Gastroesophageal sphincter (tissue), 4 donors: ENCODE measurements around the gene TLK2. TPM values are rescaled to one million over a fixed set of nuclear protein-coding genes. Genes with fewer than 3 reads are reported as not detected.

Experiments used
- ATAC-seq: fragments of 150-250 bp; one replicate; pipeline ENCODE4 v1.9.1; 2016; ENCODE audit warnings: mild to moderate bottlenecking, moderate library complexity
- H3K27ac ChIP-seq, 4 donors: fragments of 200-600 bp; sonication (generic) in 3 of 4; 1 replicate in 3 of 4; 2 replicates in 1 of 4; pipeline ENCODE4 v1.5.1; 2016 to 2019
- H3K27me3 ChIP-seq: fragments of 200-600 bp; sonication (generic); one replicate; pipeline ENCODE4 v1.5.1; 2019
- H3K36me3 ChIP-seq, 2 donors: fragments of 200-600 bp; sonication (generic); one replicate each; pipeline ENCODE4 v1.5.1; 2019; ENCODE audit warnings: control low read depth in 1 of 2
- H3K4me1 ChIP-seq, 3 donors: fragments of 200-600 bp; sonication (generic); 1 replicate in 2 of 3; 2 replicates in 1 of 3; pipeline ENCODE4 v1.5.1; 2016 to 2019; ENCODE audit warnings: control low read depth in 2 of 3
- H3K4me3 ChIP-seq, 2 donors: fragments of 200-600 bp; sonication (generic); one replicate each; pipeline ENCODE4 v1.5.1; 2019; ENCODE audit warnings: mild to moderate bottlenecking in 1 of 2, moderate library complexity in 1 of 2
- H3K9me3 ChIP-seq, 3 donors: fragments of 200-600 bp; sonication (generic); one replicate each; pipeline ENCODE4 v1.5.1; 2017 to 2019; ENCODE audit warnings: control low read depth in 2 of 3
- CTCF ChIP-seq, 4 experiments: fragments of 200-600 bp in 2 of 4; fragments of 450-650 bp in 2 of 4; sonication (generic) in 1 of 4; IDR thresholded peaks; one replicate each; pipeline ENCODE4 v1.5.1; 2017 to 2019; ENCODE audit warnings: antibody characterized with exemption in 4 of 4, mild to moderate bottlenecking in 2 of 4, moderate library complexity in 2 of 4
- EP300 ChIP-seq: sonication (generic); formaldehyde crosslinking; IDR thresholded peaks from one replicate; pipeline ENCODE4 v1.6.1; 2017; ENCODE audit warnings: antibody characterized with exemption, mild to moderate bottlenecking
- POLR2A ChIP-seq, 2 donors: fragments of 450-650 bp; IDR thresholded peaks; one replicate each; pipeline ENCODE4 v1.6.1; 2017; ENCODE audit warnings: antibody characterized with exemption in 2 of 2, mild to moderate bottlenecking in 2 of 2, moderate library complexity in 1 of 2
- POLR2AphosphoS5 ChIP-seq: sonication (generic); formaldehyde crosslinking; IDR thresholded peaks from one replicate; pipeline ENCODE4 v1.6.1; 2017; ENCODE audit warnings: antibody characterized with exemption
- WGBS, 2 donors: methylation state at CpG; one replicate each; pipeline ENCODE4 v1.1.5; 2018; ENCODE audit warnings: low coverage in 1 of 2; 5-methylcytosine and 5-hydroxymethylcytosine counted together
- total RNA-seq, 4 donors: library from RNA; depleted of rRNA; stranded (reverse); fragments of >200 nt; gene quantifications; one replicate each; pipeline ENCODE4 v1.1.0, GENCODE V29; 2016

The TLK2 gene
- total RNA-seq, 4 donors from 2014 or later, result 42.7 to 69.4 (median 51.3) TPM

DNA sequence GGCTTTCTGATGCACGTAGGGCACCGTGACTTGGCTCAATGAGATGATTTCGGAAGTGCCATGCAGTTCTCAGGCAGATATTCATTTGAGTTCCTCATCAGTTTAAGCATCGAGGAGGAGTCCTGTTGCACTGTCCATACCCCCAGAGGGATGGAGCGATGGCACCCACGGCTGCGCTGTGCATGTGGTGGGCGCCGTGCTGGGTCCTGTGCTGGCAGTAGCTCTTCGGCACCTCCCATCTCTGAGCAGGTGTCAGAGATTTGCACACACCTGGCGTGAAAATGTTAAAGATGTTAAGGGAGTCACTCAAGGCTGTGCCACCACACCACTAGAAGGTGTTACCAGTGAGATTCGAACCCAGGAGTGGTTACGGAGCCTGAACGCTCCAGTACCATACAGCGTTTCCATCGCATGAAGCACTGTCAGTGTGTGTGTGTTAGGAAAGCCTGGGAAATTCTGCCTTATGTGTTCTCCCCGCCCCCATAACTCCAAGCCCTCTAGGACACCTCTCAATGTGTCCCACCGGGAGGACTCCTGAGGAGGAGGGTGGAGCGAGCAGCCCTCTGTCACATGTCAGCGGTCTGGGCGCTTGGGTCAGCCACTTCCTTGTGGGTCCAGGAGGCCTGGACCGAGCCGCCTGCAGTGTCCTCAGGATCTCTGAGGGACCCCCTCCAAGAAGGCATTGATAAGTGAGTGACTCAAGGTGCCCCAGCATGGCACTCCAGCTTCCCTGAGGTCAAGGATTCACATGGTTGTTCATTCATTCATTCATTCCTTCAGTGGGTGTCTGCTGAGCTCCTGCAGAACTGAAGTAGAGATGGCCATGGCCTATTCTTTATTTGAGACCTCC is 152.7 kb downstream of the TLK2 start:
- WGBS, 2 donors, result 100% methylated on average over 6 of the region's 23 CpGs; no CpG with 5 or more reads in 1 of the 2 donors
- TF ChIP-seq POLR2A (IDR thresholded peaks at IDR 0.05) (no peak), EP300 (no peak), CTCF (IDR thresholded peaks at IDR 0.05) (no peak), POLR2AphosphoS5 (no peak)
- no peak for ATAC-seq

GRCh38 chr17:62631936-62632924 is 153.6 kb downstream of the TLK2 start:
- TF ChIP-seq EP300 (no peak), CTCF (IDR thresholded peaks at IDR 0.05) (no peak), POLR2A (IDR thresholded peaks at IDR 0.05) (no peak), POLR2AphosphoS5 (no peak)
- Histone ChIP-seq H3K27ac (no peak overlapping the region), H3K27me3 (peaks cover 36% of the 10 kb centered on the region), H3K9me3 (no peaks in the 10 kb centered on the region), H3K4me1 (peaks cover 0 to 40% (median 6%) of the 10 kb centered on the region in 3 donors), H3K36me3 (no peaks in the 10 kb centered on the region), H3K4me3 (no peak overlapping the region)
- ATAC-seq, result no peak
- 65 to 81% methylated on average over 4 to 16 of the region's 27 CpGs for WGBS, 2 donors

More for the DNA sequence above, 152.7 kb downstream of the TLK2 start:
- H3K4me3 ChIP-seq, result no peak overlapping the region
- peaks cover 0 to 49% (median 6%) of the 10 kb centered on the region in 3 donors for H3K4me1 ChIP-seq
- no peak overlapping the region for H3K27ac ChIP-seq
- H3K9me3 ChIP-seq, result no peaks in the 10 kb centered on the region
- H3K27me3 ChIP-seq, result peaks cover 46% of the 10 kb centered on the region
- no peaks in the 10 kb centered on the region for H3K36me3 ChIP-seq

DNA sequence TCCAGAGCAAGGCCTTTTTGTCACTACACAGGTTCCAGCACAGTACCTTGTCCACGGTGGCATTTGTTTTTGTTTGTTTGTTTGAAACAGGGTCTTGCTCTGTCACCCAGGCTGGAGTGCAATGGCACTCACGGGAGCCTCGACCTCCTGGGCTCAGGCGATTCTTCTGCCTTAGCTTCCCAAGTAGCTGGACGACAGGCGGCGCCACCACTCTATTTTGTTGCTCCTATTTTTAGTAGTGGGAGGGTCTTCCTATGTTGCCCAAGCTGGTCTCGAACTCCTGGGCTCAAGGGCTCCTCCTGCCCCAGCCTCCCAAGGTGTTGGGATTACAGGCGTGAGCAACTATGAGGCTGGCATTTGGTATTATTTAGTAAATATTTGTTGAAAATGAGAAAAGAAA is 159.2 kb downstream of the TLK2 start:
- Histone ChIP-seq H3K9me3 (no peaks in the 10 kb centered on the region), H3K4me3 (no peak overlapping the region), H3K27me3 (no peaks in the 10 kb centered on the region), H3K4me1 (peaks cover 0 to 4% (median 0%) of the 10 kb centered on the region in 3 donors), H3K27ac (no peak overlapping the region), H3K36me3 (no peaks in the 10 kb centered on the region)
- no peak for TF ChIP-seq EP300
- TF ChIP-seq POLR2A (IDR thresholded peaks at IDR 0.05), result no peak
- no peak for TF ChIP-seq CTCF (IDR thresholded peaks at IDR 0.05)
- no peak for TF ChIP-seq POLR2AphosphoS5
- WGBS, 2 donors, result 58% methylated on average over 6 of the region's 9 CpGs; no CpG with 5 or more reads in 1 of the 2 donors
- no peak for ATAC-seq

DNA sequence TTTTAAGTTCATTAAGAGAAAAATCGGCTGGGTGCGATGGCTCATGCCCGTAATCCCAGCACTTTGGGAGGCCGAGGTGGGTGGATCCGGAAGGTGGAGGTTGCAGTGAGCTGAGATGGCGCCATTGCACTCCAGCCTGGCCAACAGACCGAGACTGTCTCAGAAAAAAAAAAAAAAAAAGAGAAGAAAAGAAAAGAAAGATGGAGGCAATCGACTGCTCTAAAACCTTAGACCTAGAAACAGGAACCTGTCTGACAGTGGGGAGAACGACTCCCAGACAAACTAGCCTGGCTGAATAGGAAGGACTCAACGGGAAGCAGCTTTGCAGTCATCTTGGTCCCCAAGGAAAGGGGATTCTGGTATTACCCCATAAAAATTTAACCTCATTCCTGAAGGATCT is 162.5 kb downstream of the TLK2 start:
- no peak for TF ChIP-seq POLR2A (IDR thresholded peaks at IDR 0.05)
- no peak for TF ChIP-seq CTCF (IDR thresholded peaks at IDR 0.05)
- no peak for TF ChIP-seq EP300
- no peak for TF ChIP-seq POLR2AphosphoS5
- Histone ChIP-seq H3K4me1 (no peaks in the 10 kb centered on the region), H3K36me3 (no peaks in the 10 kb centered on the region), H3K27me3 (no peaks in the 10 kb centered on the region), H3K9me3 (no peaks in the 10 kb centered on the region), H3K4me3 (no peak overlapping the region), H3K27ac (no peak overlapping the region)
- 79 to 100% methylated on average over 2 to 9 of the region's 10 CpGs for WGBS, 2 donors
- ATAC-seq, result no peak
